ENCODE measurements around the gene PYROXD2. TPM values are rescaled to one million over a fixed set of nuclear protein-coding genes. Genes with fewer than 3 reads are reported as not detected.
"Not testable (repeated sequence)": the region's sequence is repeated elsewhere in the genome, so short reads cannot be mapped to it uniquely, and the experiment has no call there.

PYROXD2 gene
- total RNA-seq, 2 experiments from 2014 or later: 4.7 to 5.3 TPM

DNA sequence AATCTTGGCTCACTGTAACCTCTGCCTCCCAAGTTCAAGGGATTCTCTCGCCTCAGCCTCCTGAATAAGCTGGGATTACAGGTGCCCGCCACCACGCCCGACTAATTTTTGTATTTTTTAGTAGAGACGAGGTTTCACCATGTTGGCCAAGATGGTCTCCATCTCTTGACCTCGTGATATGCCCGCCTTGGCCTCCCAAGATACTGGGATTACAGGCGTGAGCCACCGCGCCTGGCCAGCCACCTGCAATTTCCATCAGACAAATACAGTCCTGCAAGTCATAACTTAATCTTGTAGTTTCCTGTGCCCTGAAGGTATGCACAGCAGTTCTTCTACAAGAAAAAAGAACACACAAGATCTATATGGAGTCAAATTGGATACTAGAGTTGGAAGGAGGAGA, 73.3 kb downstream of the PYROXD2 start:
- H3K27me3 Mint-ChIP-seq; POLR2A ChIA-PET; H3K4me3 Mint-ChIP-seq; H3K36me3 Mint-ChIP-seq; CTCF ChIA-PET; DNase-seq; intact Hi-C loops (cut with micrococcal nuclease); H3K9me3 Mint-ChIP-seq; H3K27ac Mint-ChIP-seq: not testable (repeated sequence)
- H3K4me1 Mint-ChIP-seq (ENCODE audit: low read depth): peaks cover 12% of the 10 kb centered on the region

DNA sequence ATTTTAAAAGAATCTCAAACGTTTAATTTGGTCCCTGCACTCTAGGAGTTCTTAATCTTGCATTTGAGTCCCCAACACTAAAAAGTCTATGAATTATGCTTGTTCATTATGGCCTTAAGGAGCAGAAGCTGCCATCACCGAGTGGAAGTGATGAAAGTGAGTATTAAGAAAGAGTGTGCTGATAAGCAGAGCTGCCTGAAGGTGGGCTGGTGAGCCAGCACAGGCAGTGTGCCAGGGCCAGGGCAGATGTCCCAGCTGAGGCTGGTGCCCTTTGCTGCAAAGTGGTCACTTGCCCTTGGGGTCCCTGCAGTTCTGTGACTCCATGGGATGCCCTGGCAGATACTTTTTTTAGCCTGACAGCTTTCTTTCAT, 74.1 kb downstream of the PYROXD2 start:
- no peak overlapping the region for H3K4me3 Mint-ChIP-seq

DNA sequence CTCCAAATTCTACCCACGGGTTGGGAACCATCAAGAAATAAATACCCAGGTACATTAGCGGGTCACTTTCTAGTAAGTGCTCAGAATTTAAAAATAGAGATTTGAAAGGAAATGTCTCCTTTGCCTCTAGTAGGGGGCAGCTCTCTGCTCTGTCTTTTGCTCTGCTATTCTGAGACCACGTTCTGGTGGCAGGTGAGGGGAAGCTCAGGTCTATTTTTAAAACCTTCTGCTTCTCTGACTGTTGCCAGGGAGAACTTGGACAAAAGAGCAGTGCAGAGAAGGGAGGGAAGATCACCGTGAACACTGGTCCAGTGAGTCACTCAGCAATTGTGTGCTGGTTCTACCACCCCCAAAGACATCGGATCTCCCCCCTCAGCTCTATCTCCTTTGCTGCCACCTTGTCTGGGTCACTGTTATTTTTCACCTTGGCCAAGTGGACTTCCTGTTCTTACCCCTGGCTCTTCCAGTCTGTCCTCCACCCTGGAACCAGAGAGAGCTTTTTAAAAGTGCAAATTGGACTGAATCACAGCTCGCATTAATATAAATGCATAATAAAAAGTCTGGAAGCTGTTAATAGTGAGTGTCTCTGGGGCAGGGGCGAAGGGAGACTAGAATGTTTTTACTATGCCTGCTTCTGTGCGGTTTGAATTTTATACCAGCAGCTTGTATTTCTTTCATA, 74.6 kb downstream of the PYROXD2 start:
- ChIA-PET CTCF (interaction anchor here (0.6 kb wide), 1 partner anchor 26 kb away, joined by 3 read pairs; no protein-coding TSS in a partner anchor), POLR2A (no interaction called here)
- Mint-ChIP-seq H3K36me3 (no peaks in the 10 kb centered on the region), H3K27me3 (peaks cover 8% of the 10 kb centered on the region), H3K9me3 (no peaks in the 10 kb centered on the region), H3K4me3 (no peak overlapping the region), H3K27ac (no peak overlapping the region), H3K4me1 (ENCODE audit: low read depth) (peaks cover 12% of the 10 kb centered on the region)
- intact Hi-C loops (cut with micrococcal nuclease): no loop called here
- DNase-seq: no peak

More for the DNA sequence above, 74.1 kb downstream of the PYROXD2 start:
- H3K27me3 Mint-ChIP-seq: peaks cover 8% of the 10 kb centered on the region
- peaks cover 12% of the 10 kb centered on the region for H3K4me1 Mint-ChIP-seq (ENCODE audit: low read depth)
- ChIA-PET POLR2A (no interaction called here), CTCF (no interaction called here)
- H3K9me3 Mint-ChIP-seq: no peaks in the 10 kb centered on the region
- H3K27ac Mint-ChIP-seq: no peak overlapping the region
- no peaks in the 10 kb centered on the region for H3K36me3 Mint-ChIP-seq
- DNase-seq: no peak
- intact Hi-C loops (cut with micrococcal nuclease): no loop called here

DNA sequence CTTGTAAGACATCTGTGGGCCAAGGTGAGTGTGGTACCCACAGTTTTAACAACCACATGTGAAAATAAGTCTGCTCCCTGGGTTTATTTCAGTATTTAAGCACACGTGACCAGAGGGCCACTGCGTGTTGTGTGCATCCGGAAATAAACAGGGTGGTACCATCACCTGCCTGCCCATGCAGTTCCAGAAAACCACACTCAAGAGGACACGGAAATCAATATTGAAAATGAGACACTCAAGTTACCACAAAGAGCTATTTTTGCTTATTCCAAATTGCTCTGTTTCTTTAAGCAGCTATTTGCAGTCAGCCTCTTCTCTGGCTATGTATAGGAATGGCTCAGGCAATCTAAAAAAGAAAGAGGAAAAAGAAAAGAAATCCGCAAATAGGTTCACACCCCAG, 75.2 kb downstream of the PYROXD2 start:
- no peak overlapping the region for H3K27ac Mint-ChIP-seq
- H3K27me3 Mint-ChIP-seq: peaks cover 8% of the 10 kb centered on the region
- H3K36me3 Mint-ChIP-seq: no peaks in the 10 kb centered on the region
- ChIA-PET POLR2A (no interaction called here), CTCF (interaction anchor here (0.6 kb wide), 1 partner anchor 26 kb away, joined by 3 read pairs; no protein-coding TSS in a partner anchor)
- DNase-seq: no peak
- intact Hi-C loops (cut with micrococcal nuclease): no loop called here
- no peaks in the 10 kb centered on the region for H3K9me3 Mint-ChIP-seq
- no peak overlapping the region for H3K4me3 Mint-ChIP-seq
- peaks cover 12% of the 10 kb centered on the region for H3K4me1 Mint-ChIP-seq (ENCODE audit: low read depth)

DNA sequence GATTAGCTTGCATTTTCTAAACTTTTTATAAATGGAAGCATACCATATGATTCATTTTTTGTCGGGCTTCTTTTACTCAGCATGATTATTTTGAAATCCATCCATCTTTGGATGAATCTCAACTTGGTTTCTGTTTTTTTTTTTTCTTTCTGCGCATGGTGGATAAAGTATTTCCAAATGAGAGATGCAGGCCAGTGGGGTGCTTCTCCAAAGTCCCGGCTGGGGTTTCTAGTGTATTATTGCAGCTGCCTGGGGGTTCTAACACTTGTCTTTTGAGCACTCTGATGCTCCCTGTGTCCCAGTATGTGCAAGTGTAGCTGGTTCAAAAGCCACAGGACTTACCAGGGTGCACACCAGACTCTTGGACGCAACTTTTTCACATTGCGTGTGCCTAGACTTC, 76.1 kb downstream of the PYROXD2 start:
- H3K27me3 Mint-ChIP-seq: peaks cover 2% of the 10 kb centered on the region
- H3K4me3 Mint-ChIP-seq: no peak overlapping the region
- H3K4me1 Mint-ChIP-seq (ENCODE audit: low read depth): peaks cover 12% of the 10 kb centered on the region
- no peak for DNase-seq
- CTCF ChIA-PET: interaction anchor here (1.4 kb wide), 1 partner anchor 9 kb away, joined by 3 read pairs; no protein-coding TSS in a partner anchor
- intact Hi-C loops (cut with micrococcal nuclease): no loop called here
- H3K27ac Mint-ChIP-seq: no peak overlapping the region
- POLR2A ChIA-PET: no interaction called here
- H3K9me3 Mint-ChIP-seq: no peaks in the 10 kb centered on the region
- H3K36me3 Mint-ChIP-seq: no peaks in the 10 kb centered on the region

DNA sequence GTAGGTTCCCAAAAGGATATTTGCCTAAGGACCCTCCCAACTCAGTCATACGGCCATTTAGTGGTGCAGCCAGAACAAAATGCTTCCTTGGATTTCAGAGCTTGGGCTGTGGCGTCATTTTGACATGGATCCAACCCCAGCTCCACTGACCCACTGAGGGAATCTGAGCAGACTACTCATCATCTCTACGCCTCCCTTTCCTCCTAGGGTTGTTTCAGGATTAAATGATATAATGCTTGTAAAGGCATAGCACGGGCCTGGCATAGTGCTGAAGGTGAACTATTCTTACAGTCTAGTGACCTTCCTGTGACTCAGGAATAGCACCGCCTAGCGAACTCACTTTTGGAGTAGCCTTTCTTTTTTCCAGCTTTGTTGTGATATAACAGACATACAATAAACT, 76.7 kb downstream of the PYROXD2 start:
- Mint-ChIP-seq H3K27ac (no peak overlapping the region), H3K27me3 (peaks cover 2% of the 10 kb centered on the region), H3K4me3 (no peak overlapping the region), H3K9me3 (no peaks in the 10 kb centered on the region), H3K4me1 (ENCODE audit: low read depth) (peaks cover 12% of the 10 kb centered on the region), H3K36me3 (no peaks in the 10 kb centered on the region)
- DNase-seq: no peak
- intact Hi-C loops (cut with micrococcal nuclease): no loop called here
- ChIA-PET POLR2A (no interaction called here), CTCF (interaction anchor here (1.4 kb wide), 1 partner anchor 9 kb away, joined by 3 read pairs; no protein-coding TSS in a partner anchor)

DNA sequence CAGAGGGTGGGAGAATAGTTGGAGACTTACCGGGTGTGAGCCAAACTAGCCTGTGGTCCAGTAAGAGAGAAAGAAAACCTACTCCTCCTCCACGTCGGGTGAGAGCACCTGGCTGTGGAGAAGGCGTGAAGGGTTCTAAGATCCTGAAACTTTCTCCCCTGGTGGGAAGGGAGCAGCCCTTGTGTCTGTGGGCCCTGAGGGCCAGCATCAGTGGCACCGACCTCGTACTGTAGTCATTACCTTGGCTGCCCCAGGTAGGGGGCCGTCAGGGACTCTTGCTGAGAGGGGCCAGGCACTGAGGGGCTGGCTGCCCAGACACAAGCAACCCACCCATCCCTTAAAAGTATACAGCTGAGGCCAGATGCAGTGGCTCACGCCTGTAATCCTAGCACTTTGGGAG, 77.5 kb downstream of the PYROXD2 start:
- Mint-ChIP-seq H3K4me3 (no peak overlapping the region), H3K27ac (no peak overlapping the region), H3K9me3 (no peaks in the 10 kb centered on the region), H3K27me3 (peaks cover 2% of the 10 kb centered on the region), H3K36me3 (no peaks in the 10 kb centered on the region), H3K4me1 (ENCODE audit: low read depth) (peaks cover 12% of the 10 kb centered on the region)
- intact Hi-C loops (cut with micrococcal nuclease): no loop called here
- CTCF ChIA-PET: no interaction called here
- no peak for DNase-seq
- POLR2A ChIA-PET: no interaction called here

Small RNA genes lying within 50 kb of the gene (microRNA-seq; reads per million reads assigned to microRNA genes)
- gene MIR1287 (ENCODE audit: borderline microRNAs expressed, borderline number of aligned reads, borderline replicate concordance) (32.2 reads per million, percentile 51 among the genes with 10 or more reads in this experiment), gene MIR4685 (ENCODE audit: borderline microRNAs expressed, borderline number of aligned reads, borderline replicate concordance) (2.4 reads per million)

Other genes starting within 250 kb of the PYROXD2 start
- gene LOXL4, start 147.0 kb downstream of the PYROXD2 start, total RNA-seq: not detected
- 10 to 100 TPM; 42.1 to 44.3 TPM for gene HPS1, start 31.8 kb upstream of the PYROXD2 start, total RNA-seq